EH (cell line): ENCODE measurements around the gene COP1.
A peak's percentile ranks its signal among the peaks of the same experiment; 100 is the strongest.

Experiments
- DNase-seq: peaks from one replicate; pipeline ENCODE4 v3.0.0-alpha.2; 2015; ENCODE audit warnings: low read depth

Gene COP1

DNA sequence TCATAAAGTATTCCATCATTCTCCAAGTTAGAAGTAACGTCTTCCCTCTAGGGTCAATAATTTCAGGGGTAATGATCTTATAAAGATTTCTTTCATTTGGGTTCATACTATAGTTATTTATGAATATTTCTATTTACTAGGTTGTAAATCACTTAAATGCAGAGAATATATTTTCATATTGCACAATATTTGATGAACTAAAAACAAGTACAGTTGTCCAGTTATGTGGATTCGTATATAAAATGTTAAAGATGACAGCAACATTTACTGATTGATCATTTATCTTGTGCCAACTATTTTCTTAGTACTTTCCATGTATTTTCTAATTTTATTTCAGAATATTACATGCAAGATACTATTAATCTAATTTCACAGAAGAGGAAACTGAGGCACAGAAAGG lies 243.3 kb downstream of the COP1 start:
- DNase-seq, result no peak

DNA sequence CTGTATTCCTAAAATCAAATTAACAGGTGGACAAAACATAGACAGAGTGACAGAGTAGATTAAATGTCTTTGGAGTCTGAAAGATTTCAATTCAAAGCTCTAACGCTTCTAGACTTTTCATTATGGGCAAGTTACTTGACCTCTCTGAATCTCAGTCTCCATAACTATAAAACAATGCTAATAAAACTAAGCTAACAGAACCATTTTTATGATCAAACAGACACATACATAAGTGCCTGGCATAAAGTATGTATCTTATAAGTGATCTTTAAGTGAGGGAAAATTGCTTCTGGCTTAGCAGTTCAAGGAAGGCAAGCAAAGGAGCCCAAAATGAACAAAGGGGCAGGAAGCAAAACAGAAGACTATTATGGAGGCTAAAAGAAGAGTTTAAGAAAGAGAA lies 246.9 kb downstream of the COP1 start:
- no peak for DNase-seq

DNA sequence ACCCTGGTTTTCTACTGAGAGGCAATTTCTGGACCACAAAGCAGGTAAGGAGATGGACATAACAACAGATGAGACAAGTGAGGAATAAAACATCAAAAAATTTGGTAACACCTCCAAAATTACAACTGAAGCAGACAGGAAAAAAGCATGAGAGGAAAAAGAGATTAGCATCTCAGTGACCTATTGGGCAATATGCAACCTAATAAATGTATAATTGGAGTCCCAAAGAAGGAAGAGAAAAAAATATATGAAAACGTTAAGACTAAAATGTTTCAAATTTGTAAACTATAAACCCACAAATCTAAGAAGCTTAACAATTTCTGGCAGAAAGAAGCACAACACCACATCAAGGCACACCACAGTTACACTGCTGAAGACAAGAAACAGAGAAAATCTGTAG lies 255.5 kb downstream of the COP1 start:
- no peak for DNase-seq

GRCh38 chr1:175947771-175948170 lies 259.3 kb downstream of the COP1 start:
- DNase-seq, result no peak

GRCh38 chr1:175944591-175944990 lies 262.5 kb downstream of the COP1 start:
- DNase-seq, result no peak

GRCh38 chr1:175941164-175941563 lies 265.9 kb downstream of the COP1 start:
- DNase-seq, result no peak

GRCh38 chr1:175936736-175937135 lies 270.4 kb downstream of the COP1 start:
- DNase-seq, result no peak

DNA sequence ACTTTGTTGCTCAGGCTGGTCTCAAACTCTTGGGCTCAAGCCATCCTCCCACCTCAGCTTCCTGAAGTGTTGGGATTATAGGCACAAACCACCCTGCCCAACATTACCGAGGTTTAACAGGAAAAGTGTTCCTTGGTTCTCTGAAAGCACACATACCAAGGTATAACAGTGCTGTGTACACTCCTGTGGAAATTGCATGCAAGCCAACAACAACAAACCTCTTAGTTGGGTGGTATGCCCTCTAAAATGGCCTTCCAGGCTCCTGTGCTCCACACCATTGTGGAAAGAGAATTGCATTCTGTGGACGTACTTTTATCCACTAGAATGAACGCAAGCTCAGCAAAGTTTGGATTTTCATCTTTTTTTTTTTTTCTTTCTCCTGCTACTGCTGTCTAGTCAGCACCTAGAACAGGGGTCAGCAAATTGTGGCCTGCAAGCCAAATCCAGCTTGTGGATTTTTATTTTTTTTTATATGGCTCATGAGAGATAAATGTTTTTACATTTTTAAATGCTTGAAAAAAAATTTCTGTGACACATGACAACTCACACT lies 271.4 kb downstream of the COP1 start:
- DNase-seq, result no peak

DNA sequence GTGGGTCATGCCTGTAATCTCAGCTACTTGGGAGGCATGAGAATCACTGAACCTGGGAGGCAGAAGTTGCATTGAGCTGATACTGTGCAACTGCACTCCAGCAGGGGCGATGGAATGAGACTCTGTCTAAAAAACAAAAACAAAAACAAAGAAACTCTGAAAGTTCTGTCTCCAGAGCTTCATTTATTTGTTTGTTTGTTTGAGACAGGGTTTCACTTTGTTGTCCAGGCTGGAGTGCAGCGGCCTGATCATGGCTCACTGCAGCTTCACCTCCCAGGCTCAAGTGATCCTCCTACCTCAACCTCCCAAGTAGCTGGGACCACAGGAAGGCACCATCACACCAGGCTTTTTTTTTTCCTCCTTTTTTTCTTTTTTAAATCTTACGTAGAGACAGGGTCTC lies 271.9 kb downstream of the COP1 start:
- no peak for DNase-seq

- peak; percentile 61 for DNase-seq
Measured at GRCh38 chr1:175933801-175934200, 273.3 kb downstream of the COP1 start.

DNA sequence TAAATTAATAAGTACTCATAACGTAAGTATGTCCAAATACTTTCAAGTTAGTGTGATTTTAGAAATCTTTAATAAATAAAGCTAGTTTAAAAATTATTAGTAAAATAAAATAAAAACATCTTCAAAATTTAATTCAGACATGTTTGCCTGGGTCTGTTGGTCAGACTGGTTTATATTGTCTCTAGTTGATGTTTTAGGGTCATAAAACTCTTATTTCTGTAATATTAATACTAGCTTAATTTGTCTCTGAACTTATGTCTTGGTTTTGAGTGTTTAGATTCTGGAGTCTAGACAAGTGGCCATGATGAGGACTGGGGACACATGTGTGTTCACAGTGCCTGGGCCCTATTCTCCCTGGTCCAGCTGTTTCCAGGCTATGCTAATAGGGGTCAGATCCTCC lies 279.1 kb downstream of the COP1 start:
- no peak for DNase-seq

- DNase-seq, result peak; percentile 20
Measured at GRCh38 chr1:175922254-175922881, 284.7 kb downstream of the COP1 start.

DNA sequence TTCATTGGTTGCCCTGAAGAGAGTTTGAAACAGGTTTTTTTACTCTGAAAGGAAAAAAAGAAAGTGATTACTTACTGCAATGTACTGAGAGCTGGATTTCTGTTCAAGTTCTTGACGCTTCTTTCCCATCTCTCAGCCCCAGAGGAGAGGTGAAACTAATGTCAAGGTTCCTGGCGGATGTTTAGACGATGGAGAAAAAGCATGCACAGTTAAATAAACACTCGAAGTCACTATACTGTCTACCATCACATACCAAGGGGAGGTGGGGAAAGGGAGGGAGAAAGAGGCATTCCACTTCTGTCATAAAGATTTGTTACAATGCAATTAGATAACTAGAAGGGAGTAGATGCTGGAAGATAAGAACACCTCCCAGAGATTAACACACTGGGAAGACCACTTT lies 286.7 kb downstream of the COP1 start:
- peak; percentile 59 for DNase-seq

- DNase-seq, result no peak
Measured at GRCh38 chr1:175919001-175919400, 288.1 kb downstream of the COP1 start.

DNA sequence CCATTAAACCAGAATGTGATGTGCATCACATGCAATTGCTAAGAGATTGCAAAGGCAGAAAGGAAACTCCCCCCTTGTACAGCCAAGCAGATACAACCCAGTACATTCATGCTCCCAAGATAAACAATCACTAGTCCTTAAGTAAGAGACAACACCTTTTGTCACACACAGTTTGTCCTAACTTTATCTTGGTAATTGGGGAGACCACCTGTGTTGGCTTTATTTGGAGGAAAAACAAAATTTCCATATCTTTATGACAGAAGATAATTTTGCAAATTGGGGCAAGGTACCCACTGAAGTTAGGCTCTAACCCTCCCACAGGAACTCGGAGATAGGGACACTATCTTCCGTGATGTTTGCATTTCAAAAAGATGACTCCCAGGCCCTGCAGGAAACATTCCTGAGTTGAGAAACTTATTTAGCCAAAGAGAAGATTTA lies 288.7 kb downstream of the COP1 start:
- DNase-seq, result peak; percentile 14

- DNase-seq, result no peak
Measured at GRCh38 chr1:175914115-175914514, 293.0 kb downstream of the COP1 start.

DNA sequence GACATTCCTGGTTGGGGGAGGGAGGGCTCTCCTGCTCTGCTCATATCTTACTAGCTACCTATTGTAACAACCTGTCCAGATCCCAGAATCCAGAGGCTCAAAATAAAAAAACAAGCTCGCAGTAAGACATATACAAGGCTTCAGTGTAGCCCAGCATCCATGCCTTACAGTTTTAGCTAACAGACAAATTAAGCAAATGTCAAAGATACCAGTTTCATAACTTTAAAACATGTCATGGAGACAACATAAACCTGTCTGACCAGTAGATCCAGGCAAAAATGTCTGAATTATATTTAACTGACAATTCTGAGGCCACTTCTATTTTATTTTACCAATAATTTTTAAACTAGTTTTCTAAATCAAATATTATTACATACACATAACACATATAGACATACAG lies 295.9 kb downstream of the COP1 start:
- no peak for DNase-seq

DNA sequence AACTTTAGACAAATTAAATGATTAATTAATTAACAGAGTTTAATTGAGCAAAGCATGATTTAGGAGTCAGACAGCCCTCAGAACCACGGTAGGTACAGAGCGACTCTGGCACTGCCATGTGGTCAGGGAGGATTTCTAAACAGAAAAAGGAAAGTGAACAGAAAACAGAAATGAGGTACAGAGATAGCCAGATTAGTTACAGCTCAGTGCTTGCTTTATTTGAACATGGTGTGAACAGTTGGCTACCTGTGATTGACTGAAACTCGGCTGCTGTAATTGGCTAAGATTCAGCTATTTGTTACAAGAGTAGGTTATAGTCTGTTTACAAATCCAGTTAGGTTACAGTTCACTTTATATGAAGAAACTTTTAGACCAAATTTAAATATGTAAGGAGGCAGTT lies 300.7 kb downstream of the COP1 start:
- DNase-seq, result no peak

DNA sequence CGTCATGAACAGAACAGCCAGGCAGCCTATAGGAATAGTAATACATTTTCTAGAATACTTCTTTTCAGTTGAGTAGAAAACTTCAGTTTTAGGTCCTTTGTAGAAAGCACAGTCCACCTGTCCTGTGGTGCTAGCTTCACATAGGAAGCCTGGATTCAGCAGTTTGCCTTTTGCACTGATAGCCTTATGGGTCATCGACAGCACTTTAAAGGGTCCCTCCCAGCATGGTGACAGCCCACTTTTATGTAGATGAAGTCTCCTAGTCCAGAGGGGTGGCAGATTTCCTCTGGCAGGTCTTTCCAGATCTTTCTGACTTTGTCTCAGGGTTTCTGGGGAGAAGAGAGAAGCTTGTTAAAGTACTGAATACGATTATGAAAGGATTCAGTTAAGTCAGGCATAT lies 302.3 kb downstream of the COP1 start:
- no peak for DNase-seq

DNA sequence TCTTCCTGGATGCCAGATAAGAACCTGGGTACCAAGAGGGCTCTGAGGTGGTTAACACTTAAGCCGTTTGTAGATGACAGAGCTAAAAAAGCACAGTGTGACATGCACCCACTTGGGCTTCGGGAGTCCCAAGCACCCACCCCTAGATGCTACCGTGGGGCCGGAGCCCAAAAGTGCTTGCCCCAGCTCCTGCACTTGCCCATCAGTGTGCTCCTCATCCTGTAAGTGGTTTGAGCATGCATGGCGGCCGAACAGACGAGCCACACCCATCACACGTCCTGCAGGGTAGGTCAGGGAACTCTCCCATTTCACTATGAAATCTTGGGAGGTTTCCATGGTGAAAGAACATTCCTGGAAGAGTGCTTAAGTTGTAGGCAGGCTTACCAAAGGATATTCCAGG lies 304.8 kb downstream of the COP1 start:
- no peak for DNase-seq

DNA sequence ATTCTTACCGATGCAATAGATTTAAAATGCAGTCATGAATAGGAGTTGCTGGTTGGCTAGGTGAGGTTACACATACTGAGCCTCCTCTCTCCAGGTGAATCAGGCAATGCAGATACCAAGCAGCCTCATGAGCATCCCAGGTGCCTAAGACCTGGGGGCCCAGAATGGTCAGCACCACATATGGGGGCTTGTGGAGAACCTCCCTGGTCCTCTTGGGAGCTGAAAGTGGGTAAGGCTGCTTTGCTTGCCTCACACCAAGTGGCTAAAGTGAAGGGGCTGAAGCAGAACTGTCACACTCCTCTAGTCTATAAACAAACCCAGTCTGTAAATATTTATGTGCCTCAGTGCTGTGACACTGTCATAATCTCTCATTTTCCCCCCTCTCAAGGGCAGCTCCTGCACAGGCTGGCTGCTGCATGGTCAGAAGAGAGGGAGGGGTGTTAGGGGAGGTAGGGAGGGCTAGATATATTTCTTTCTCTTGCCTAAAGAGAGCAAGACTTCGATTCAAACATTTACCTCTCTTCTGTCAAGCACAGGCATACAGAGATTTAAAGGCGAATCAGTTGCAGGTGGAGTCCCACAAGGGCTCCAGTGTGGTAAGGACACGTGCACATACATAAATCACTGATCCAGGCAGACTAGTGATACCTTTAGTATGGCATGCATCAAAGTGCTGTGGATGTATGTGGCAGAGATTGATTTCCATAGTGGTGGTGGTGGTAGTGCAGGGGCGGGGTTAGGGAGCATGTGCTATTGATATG lies 305.8 kb downstream of the COP1 start:
- no peak for DNase-seq

- DNase-seq, result no peak
Measured at GRCh38 chr1:175900171-175900570, 306.9 kb downstream of the COP1 start.

GRCh38 chr1:175895966-175896365 lies 311.1 kb downstream of the COP1 start:
- DNase-seq, result no peak
